HEK293 (cell line): ENCODE results near the gene OSTF1.

ENCODE experiments used
- CTCF ChIA-PET: fragments of 350-600 bp; formaldehyde crosslinking; extraction: SDS; loops from one replicate; lab custom pipeline; 2021; ENCODE audit warnings: antibody characterized with exemption; lab: Yijun Ruan, JAX
- POLR2A ChIA-PET: fragments of 300-600 bp; formaldehyde crosslinking; extraction: SDS; loops from one replicate; lab custom pipeline; 2020; ENCODE audit warnings: antibody characterized with exemption, inconsistent platforms; lab: Yijun Ruan, JAX
- H3K27ac ChIP-seq: fragments of 200-500 bp; sonication (Bioruptor generic); 2 replicates; pipeline ENCODE4 v1.5.1; 2014; ENCODE audit warnings: low read depth, low read length, control low read depth, inconsistent platforms; ENCODE audit errors: extremely low read depth
- H3K36me3 ChIP-seq, 2 experiments: fragments of 200-500 bp in 1 of 2; sonication (Bioruptor generic) in 1 of 2; 1 replicate in 1 of 2; 2 replicates in 1 of 2; pipeline ENCODE4 v1.5.1; 2014 to 2017; ENCODE audit warnings: inconsistent platforms in 2 of 2, low read length in 2 of 2; ENCODE audit not compliant: control insufficient read depth in 2 of 2, insufficient read depth in 1 of 2
- H3K4me1 ChIP-seq: fragments of 200-500 bp; sonication (Bioruptor generic); 2 replicates; pipeline ENCODE4 v1.5.1; 2014; ENCODE audit warnings: mild to moderate bottlenecking, low read length, inconsistent platforms; ENCODE audit not compliant: control insufficient read depth, insufficient read depth
- H3K4me3 ChIP-seq: 2 replicates; pipeline ENCODE4 v1.5.1; 2011; ENCODE audit warnings: low read depth, mild to moderate bottlenecking, control low read depth, low read length, moderate library complexity
- H3K9me3 ChIP-seq: fragments of 200-500 bp; sonication (Bioruptor generic); 2 replicates; pipeline ENCODE4 v1.5.1; 2014; ENCODE audit warnings: low read depth, low read length, inconsistent platforms; ENCODE audit not compliant: control insufficient read depth, insufficient read depth
- EGR2 ChIP-seq: fragments of 450-650 bp; formaldehyde crosslinking; IDR thresholded peaks from 2 replicates; pipeline ENCODE4 v1.5.1; 2016; ENCODE audit warnings: low read depth, missing biosample characterization, missing genetic modification characterization
- KLF8 ChIP-seq: fragments of 450-650 bp; formaldehyde crosslinking; IDR thresholded peaks from 2 replicates; pipeline ENCODE4 v1.5.1; 2016; ENCODE audit warnings: missing biosample characterization, missing genetic modification characterization
- MZF1 ChIP-seq: fragments of 450-650 bp; formaldehyde crosslinking; IDR thresholded peaks from 2 replicates; pipeline ENCODE4 v1.5.1; 2017; ENCODE audit warnings: missing biosample characterization, missing genetic modification characterization, borderline replicate concordance
- YY2 ChIP-seq: fragments of 450-650 bp; formaldehyde crosslinking; IDR thresholded peaks from 2 replicates; pipeline ENCODE4 v1.5.1; 2016; ENCODE audit warnings: missing biosample characterization, missing genetic modification characterization
- ZBTB1 ChIP-seq: fragments of 450-650 bp; formaldehyde crosslinking; IDR thresholded peaks from 2 replicates; pipeline ENCODE4 v1.5.1; 2016; ENCODE audit warnings: missing biosample characterization, missing genetic modification characterization
- ZBTB7A ChIP-seq: fragments of 450-650 bp; formaldehyde crosslinking; IDR thresholded peaks from 2 replicates; pipeline ENCODE4 v1.5.1; 2016; ENCODE audit warnings: low read depth, missing biosample characterization, missing genetic modification characterization
- ZNF175 ChIP-seq: fragments of 450-650 bp; formaldehyde crosslinking; IDR thresholded peaks from 2 replicates; pipeline ENCODE4 v1.5.1; 2016; ENCODE audit warnings: missing biosample characterization, missing genetic modification characterization
- ZNF2 ChIP-seq: fragments of 450-650 bp; formaldehyde crosslinking; IDR thresholded peaks from 2 replicates; pipeline ENCODE4 v1.5.1; 2016; ENCODE audit warnings: missing biosample characterization, missing genetic modification characterization
- ZNF248 ChIP-seq: fragments of 450-650 bp; formaldehyde crosslinking; IDR thresholded peaks from 2 replicates; pipeline ENCODE4 v1.5.1; 2017; ENCODE audit warnings: missing biosample characterization, missing genetic modification characterization
- ZNF394 ChIP-seq: fragments of 450-650 bp; formaldehyde crosslinking; IDR thresholded peaks from 2 replicates; pipeline ENCODE4 v1.5.1; 2016; ENCODE audit warnings: missing biosample characterization, missing genetic modification characterization, mild to moderate bottlenecking, moderate library complexity, borderline replicate concordance
- ZNF423 ChIP-seq: fragments of 450-650 bp; formaldehyde crosslinking; IDR thresholded peaks from 2 replicates; pipeline ENCODE4 v1.5.1; 2016; ENCODE audit warnings: missing biosample characterization, missing genetic modification characterization
- ZNF501 ChIP-seq: fragments of 450-650 bp; formaldehyde crosslinking; IDR thresholded peaks from 2 replicates; pipeline ENCODE4 v1.5.1; 2016; ENCODE audit warnings: missing biosample characterization, missing genetic modification characterization
- ZNF610 ChIP-seq: fragments of 450-650 bp; formaldehyde crosslinking; IDR thresholded peaks from 2 replicates; pipeline ENCODE4 v1.5.1; 2016; ENCODE audit warnings: missing biosample characterization, missing genetic modification characterization, borderline replicate concordance
- ZNF707 ChIP-seq: fragments of 450-650 bp; formaldehyde crosslinking; IDR thresholded peaks from 2 replicates; pipeline ENCODE4 v1.5.1; 2016; ENCODE audit warnings: missing biosample characterization, missing genetic modification characterization
- ZNF76 ChIP-seq: fragments of 450-650 bp; formaldehyde crosslinking; IDR thresholded peaks from 2 replicates; pipeline ENCODE4; 2016; ENCODE audit warnings: low read depth, missing biosample characterization, missing genetic modification characterization, borderline replicate concordance
- ZXDB ChIP-seq: fragments of 450-650 bp; formaldehyde crosslinking; IDR thresholded peaks from 2 replicates; pipeline ENCODE4 v1.5.1; 2016; ENCODE audit warnings: missing biosample characterization, missing genetic modification characterization
- TF ChIP-seq, protein P1 (sequence below): fragments of 450-650 bp; formaldehyde crosslinking; IDR thresholded peaks from 2 replicates; pipeline ENCODE4 v1.5.1; 2016; ENCODE audit warnings: missing biosample characterization, missing genetic modification characterization
- TF ChIP-seq, protein P2 (sequence below): fragments of 450-650 bp; formaldehyde crosslinking; IDR thresholded peaks from 2 replicates; pipeline ENCODE4 v1.5.1; 2016; ENCODE audit warnings: missing biosample characterization, missing genetic modification characterization
- TF ChIP-seq, protein P3 (sequence below): fragments of 450-650 bp; formaldehyde crosslinking; IDR thresholded peaks from 2 replicates; pipeline ENCODE4 v1.5.1; 2016; ENCODE audit warnings: missing biosample characterization, missing genetic modification characterization
- TF ChIP-seq, protein P4 (sequence below): fragments of 450-650 bp; IDR thresholded peaks from 2 replicates; pipeline ENCODE4 v1.5.1; 2018; ENCODE audit warnings: missing biosample characterization, missing genetic modification characterization
- TF ChIP-seq, protein P5 (sequence below): fragments of 450-650 bp; formaldehyde crosslinking; IDR thresholded peaks from 2 replicates; pipeline ENCODE4 v1.5.1; 2016; ENCODE audit warnings: missing biosample characterization, missing genetic modification characterization
- TF ChIP-seq, protein P6 (sequence below): fragments of 450-650 bp; formaldehyde crosslinking; IDR thresholded peaks from 2 replicates; pipeline ENCODE4 v1.5.1; 2016; ENCODE audit warnings: missing biosample characterization, missing genetic modification characterization
- TF ChIP-seq, protein P7 (sequence below): fragments of 450-650 bp; formaldehyde crosslinking; IDR thresholded peaks from 2 replicates; pipeline ENCODE4 v1.5.1; 2016; ENCODE audit warnings: missing biosample characterization, missing genetic modification characterization

OSTF1 gene

DNA sequence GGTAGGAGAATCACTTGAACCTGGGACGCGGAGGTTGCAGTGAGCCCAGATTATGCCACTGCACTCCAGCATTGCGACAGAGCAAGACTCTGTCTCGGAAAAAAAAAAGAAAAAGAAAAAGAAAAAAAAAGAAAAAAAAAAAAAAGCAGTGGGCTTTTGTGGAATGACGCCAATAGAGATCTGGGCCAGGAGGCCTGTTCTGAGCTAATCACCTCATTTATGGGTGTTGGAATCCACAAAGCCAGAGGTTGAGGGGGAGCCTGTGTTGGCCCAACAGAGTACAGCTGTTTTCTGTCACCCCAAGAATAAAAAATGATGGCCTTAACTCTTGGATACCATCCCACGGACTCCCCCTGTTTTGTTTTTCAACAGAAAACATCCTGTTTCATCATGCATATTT lies 18.5 kb downstream of the OSTF1 start (continued):
- TF ChIP-seq ZNF610: no peak
- no peak for TF ChIP-seq MZF1 (tag by site-specific recombination)
- TF ChIP-seq, protein P1, sequence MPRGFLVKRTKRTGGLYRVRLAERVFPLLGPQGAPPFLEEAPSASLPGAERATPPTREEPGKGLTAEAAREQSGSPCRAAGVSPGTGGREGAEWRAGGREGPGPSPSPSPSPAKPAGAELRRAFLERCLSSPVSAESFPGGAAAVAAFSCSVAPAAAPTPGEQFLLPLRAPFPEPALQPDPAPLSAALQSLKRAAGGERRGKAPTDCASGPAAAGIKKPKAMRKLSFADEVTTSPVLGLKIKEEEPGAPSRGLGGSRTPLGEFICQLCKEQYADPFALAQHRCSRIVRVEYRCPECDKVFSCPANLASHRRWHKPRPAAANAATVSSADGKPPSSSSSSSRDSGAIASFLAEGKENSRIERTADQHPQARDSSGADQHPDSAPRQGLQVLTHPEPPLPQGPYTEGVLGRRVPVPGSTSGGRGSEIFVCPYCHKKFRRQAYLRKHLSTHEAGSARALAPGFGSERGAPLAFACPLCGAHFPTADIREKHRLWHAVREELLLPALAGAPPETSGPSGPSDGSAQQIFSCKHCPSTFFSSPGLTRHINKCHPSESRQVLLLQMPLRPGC (tag by site-specific recombination): no peak
- no peak for TF ChIP-seq ZBTB1 (tag by site-specific recombination)
- TF ChIP-seq, protein P2, sequence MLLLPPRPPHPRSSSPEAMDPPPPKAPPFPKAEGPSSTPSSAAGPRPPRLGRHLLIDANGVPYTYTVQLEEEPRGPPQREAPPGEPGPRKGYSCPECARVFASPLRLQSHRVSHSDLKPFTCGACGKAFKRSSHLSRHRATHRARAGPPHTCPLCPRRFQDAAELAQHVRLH (tag by site-specific recombination): no peak

DNA sequence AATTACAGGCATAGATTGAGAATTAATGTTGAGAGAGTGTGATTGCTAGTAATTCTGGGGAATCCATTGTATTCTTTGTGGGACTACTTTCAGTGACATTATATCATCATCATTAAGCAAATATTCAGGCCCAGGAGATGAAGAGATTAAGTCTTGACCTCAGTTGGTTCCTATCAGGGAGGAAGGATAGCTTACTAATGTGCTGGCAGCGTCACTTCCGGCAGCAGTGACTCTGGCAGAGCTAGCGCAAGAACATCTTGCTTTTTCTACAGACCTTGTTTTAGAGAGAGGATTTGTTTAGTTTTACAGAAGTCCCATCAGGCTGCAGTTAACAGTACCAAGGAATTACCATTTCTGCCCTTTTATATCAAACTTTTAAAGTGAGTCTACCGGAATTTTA lies 20.3 kb downstream of the OSTF1 start:
- ChIA-PET POLR2A (no interaction called here), CTCF (no interaction called here)
- Histone ChIP-seq H3K4me1 (no peaks in the 10 kb centered on the region), H3K36me3 (no peaks in the 10 kb centered on the region), H3K4me3 (no peak overlapping the region), H3K9me3 (no peaks in the 10 kb centered on the region), H3K27ac (no peak overlapping the region)
- no peak for TF ChIP-seq ZNF248 (tag by site-specific recombination)
- TF ChIP-seq, protein P3, sequence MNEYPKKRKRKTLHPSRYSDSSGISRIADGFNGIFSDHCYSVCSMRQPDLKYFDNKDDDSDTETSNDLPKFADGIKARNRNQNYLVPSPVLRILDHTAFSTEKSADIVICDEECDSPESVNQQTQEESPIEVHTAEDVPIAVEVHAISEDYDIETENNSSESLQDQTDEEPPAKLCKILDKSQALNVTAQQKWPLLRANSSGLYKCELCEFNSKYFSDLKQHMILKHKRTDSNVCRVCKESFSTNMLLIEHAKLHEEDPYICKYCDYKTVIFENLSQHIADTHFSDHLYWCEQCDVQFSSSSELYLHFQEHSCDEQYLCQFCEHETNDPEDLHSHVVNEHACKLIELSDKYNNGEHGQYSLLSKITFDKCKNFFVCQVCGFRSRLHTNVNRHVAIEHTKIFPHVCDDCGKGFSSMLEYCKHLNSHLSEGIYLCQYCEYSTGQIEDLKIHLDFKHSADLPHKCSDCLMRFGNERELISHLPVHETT (tag by site-specific recombination): no peak
- TF ChIP-seq, protein P4, sequence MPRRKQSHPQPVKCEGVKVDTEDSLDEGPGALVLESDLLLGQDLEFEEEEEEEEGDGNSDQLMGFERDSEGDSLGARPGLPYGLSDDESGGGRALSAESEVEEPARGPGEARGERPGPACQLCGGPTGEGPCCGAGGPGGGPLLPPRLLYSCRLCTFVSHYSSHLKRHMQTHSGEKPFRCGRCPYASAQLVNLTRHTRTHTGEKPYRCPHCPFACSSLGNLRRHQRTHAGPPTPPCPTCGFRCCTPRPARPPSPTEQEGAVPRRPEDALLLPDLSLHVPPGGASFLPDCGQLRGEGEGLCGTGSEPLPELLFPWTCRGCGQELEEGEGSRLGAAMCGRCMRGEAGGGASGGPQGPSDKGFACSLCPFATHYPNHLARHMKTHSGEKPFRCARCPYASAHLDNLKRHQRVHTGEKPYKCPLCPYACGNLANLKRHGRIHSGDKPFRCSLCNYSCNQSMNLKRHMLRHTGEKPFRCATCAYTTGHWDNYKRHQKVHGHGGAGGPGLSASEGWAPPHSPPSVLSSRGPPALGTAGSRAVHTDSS (tag by site-specific recombination): no peak
- no peak for TF ChIP-seq ZNF707 (tag by site-specific recombination)
- TF ChIP-seq ZNF423 (tag by site-specific recombination): no peak

DNA sequence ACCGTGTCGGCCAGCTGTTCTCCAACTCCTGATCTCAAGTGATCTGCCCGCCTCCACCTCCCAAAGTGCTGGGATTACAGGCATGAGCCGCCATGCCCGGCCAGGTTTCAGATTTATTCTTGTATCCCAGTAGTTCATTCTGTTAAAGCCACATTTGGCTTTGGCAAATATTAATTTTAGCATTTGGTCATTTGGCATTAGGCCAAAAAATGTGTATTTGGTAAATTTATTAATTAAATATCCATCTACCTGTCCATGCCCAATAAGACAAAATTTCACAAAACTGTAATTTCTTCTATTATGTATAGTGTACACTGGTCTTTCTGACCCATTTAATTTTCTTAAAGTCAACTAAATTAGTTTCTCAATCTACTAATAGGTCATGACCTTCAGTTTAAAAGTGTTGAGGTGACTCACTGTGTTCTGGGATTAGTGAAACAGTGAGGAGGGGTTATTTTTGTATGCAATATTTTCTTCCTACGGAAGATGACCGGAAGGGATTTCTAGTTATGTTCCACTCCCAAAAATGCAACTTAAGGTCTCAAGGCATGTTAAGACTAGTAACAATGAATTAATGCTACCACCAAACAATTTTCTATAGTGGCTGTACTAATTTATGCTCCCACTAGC lies 21.0 kb downstream of the OSTF1 start:
- Histone ChIP-seq H3K4me1 (no peaks in the 10 kb centered on the region), H3K36me3 (no peaks in the 10 kb centered on the region), H3K9me3 (no peaks in the 10 kb centered on the region), H3K4me3 (no peak overlapping the region), H3K27ac (no peak overlapping the region)
- ChIA-PET CTCF (no interaction called here), POLR2A (no interaction called here)
- no peak for TF ChIP-seq YY2
- TF ChIP-seq EGR2 (tag by site-specific recombination): no peak
- TF ChIP-seq ZNF394 (tag by site-specific recombination): no peak
- no peak for TF ChIP-seq ZNF501 (tag by site-specific recombination)
- TF ChIP-seq, protein P2 (tag by site-specific recombination): no peak
- TF ChIP-seq, protein P5, sequence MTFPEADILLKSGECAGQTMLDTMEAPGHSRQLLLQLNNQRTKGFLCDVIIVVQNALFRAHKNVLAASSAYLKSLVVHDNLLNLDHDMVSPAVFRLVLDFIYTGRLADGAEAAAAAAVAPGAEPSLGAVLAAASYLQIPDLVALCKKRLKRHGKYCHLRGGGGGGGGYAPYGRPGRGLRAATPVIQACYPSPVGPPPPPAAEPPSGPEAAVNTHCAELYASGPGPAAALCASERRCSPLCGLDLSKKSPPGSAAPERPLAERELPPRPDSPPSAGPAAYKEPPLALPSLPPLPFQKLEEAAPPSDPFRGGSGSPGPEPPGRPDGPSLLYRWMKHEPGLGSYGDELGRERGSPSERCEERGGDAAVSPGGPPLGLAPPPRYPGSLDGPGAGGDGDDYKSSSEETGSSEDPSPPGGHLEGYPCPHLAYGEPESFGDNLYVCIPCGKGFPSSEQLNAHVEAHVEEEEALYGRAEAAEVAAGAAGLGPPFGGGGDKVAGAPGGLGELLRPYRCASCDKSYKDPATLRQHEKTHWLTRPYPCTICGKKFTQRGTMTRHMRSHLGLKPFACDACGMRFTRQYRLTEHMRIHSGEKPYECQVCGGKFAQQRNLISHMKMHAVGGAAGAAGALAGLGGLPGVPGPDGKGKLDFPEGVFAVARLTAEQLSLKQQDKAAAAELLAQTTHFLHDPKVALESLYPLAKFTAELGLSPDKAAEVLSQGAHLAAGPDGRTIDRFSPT (tag by site-specific recombination): no peak
- no peak for TF ChIP-seq ZBTB7A (tag by site-specific recombination)
- no peak for TF ChIP-seq KLF8 (tag by site-specific recombination)
- TF ChIP-seq, protein P6, sequence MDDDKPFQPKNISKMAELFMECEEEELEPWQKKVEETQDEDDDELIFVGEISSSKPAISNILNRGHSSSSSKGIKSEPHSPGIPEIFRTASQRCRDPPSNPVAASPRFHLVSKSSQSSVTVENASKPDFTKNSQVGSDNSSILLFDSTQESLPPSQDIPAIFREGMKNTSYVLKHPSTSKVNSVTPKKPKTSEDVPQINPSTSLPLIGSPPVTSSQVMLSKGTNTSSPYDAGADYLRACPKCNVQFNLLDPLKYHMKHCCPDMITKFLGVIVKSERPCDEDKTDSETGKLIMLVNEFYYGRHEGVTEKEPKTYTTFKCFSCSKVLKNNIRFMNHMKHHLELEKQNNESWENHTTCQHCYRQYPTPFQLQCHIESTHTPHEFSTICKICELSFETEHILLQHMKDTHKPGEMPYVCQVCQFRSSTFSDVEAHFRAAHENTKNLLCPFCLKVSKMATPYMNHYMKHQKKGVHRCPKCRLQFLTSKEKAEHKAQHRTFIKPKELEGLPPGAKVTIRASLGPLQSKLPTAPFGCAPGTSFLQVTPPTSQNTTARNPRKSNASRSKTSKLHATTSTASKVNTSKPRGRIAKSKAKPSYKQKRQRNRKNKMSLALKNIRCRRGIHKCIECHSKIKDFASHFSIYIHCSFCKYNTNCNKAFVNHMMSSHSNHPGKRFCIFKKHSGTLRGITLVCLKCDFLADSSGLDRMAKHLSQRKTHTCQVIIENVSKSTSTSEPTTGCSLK: no peak
- no peak for TF ChIP-seq ZXDB (tag by site-specific recombination)
- TF ChIP-seq ZNF76: no peak
- TF ChIP-seq, protein P7, sequence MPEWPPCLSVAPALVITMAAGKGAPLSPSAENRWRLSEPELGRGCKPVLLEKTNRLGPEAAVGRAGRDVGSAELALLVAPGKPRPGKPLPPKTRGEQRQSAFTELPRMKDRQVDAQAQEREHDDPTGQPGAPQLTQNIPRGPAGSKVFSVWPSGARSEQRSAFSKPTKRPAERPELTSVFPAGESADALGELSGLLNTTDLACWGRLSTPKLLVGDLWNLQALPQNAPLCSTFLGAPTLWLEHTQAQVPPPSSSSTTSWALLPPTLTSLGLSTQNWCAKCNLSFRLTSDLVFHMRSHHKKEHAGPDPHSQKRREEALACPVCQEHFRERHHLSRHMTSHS (tag by site-specific recombination): no peak
- no peak for TF ChIP-seq ZNF175 (tag by site-specific recombination)
- TF ChIP-seq ZNF2: no peak
